Spleen (tissue), 7 donors: ENCODE measurements around the gene AP5Z1.

Experiments used
- POLR2A ChIP-seq, 3 donors: fragments of 450-650 bp; IDR thresholded peaks; one replicate each; pipeline ENCODE4 v1.5.1; 2017; ENCODE audit warnings: antibody characterized with exemption in 3 of 3, mild to moderate bottlenecking in 1 of 3
- POLR2AphosphoS5 ChIP-seq, 3 donors: sonication (generic); formaldehyde crosslinking; IDR thresholded peaks; one replicate each; pipeline ENCODE4 v1.5.1; 2017; ENCODE audit warnings: antibody characterized with exemption in 3 of 3
- TF ChIP-seq, protein P1 (sequence below), 11 experiments: fragments of 200-600 bp in 7 of 11; fragments of 450-650 bp in 4 of 11; sonication (generic) in 4 of 11; IDR thresholded peaks in 8 of 11; conservative IDR thresholded peaks in 3 of 11; 1 replicate in 7 of 11; 2 replicates in 4 of 11; pipeline versions ENCODE4 v1.4.0 to v1.8.0; 2016 to 2021; ENCODE audit warnings: antibody characterized with exemption in 11 of 11, inconsistent platforms in 4 of 11, mild to moderate bottlenecking in 1 of 11
- donor health status: DM: no; HTN: no; CAD: no; lungs with moderate emphysema.
- donor health status: DM: no; HTN: no; CAD: no.
- donor health status: DM: no; HTN: no; CAD: no.

GRCh38 chr7:4754433-4755010 lies 20.9 kb upstream of the AP5Z1 start:
- TF ChIP-seq, protein P1, sequence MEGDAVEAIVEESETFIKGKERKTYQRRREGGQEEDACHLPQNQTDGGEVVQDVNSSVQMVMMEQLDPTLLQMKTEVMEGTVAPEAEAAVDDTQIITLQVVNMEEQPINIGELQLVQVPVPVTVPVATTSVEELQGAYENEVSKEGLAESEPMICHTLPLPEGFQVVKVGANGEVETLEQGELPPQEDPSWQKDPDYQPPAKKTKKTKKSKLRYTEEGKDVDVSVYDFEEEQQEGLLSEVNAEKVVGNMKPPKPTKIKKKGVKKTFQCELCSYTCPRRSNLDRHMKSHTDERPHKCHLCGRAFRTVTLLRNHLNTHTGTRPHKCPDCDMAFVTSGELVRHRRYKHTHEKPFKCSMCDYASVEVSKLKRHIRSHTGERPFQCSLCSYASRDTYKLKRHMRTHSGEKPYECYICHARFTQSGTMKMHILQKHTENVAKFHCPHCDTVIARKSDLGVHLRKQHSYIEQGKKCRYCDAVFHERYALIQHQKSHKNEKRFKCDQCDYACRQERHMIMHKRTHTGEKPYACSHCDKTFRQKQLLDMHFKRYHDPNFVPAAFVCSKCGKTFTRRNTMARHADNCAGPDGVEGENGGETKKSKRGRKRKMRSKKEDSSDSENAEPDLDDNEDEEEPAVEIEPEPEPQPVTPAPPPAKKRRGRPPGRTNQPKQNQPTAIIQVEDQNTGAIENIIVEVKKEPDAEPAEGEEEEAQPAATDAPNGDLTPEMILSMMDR (IDR thresholded peaks at IDR 0.05 in 8 of 11, conservative IDR thresholded peaks at IDR 0.05 in 3 of 11), result no peak
- no peak for TF ChIP-seq POLR2AphosphoS5 (IDR thresholded peaks at IDR 0.05)
- no peak for TF ChIP-seq POLR2A (IDR thresholded peaks at IDR 0.05)
